Choroid plexus epithelial cell (primary cell): ENCODE measurements around the gene CHRNG.

Source experiments
- DNase-seq: peaks from one replicate; pipeline ENCODE4 v3.0.0-alpha.2; 2010; ENCODE audit warnings: low read depth
- H3K4me3 ChIP-seq: 2 replicates; pipeline ENCODE4 v1.5.1; 2011; ENCODE audit warnings: low read depth, mild to moderate bottlenecking, control low read depth, low read length, moderate library complexity
- CTCF ChIP-seq: conservative IDR thresholded peaks from 2 replicates; pipeline ENCODE4 v1.5.1; 2011; ENCODE audit warnings: low read depth, mild to moderate bottlenecking, control low read depth, inconsistent platforms, low read length, moderate library complexity

The CHRNG gene

GRCh38 chr2:232539298-232540231, at the start of gene CHRNG:
CHRNG (plus strand) TSS chr2:232539692; CDS start chr2:232539748, 56 bp downstream.
- DNase-seq: no peak
- no peak for TF ChIP-seq CTCF
- no peak within 1 kb of the TSS for H3K4me3 ChIP-seq

GRCh38 chr2:232490221-232491138, 49.0 kb upstream of the CHRNG start:
- TF ChIP-seq CTCF: no peak
- no peak overlapping the region for H3K4me3 ChIP-seq
- no peak for DNase-seq

GRCh38 chr2:232491139-232491780, 48.2 kb upstream of the CHRNG start:
- DNase-seq: no peak
- H3K4me3 ChIP-seq: no peak overlapping the region
- no peak for TF ChIP-seq CTCF

GRCh38 chr2:232492236-232492848, 47.1 kb upstream of the CHRNG start:
- no peak for TF ChIP-seq CTCF
- H3K4me3 ChIP-seq: no peak overlapping the region
- DNase-seq: no peak

GRCh38 chr2:232492963-232493700, 46.4 kb upstream of the CHRNG start:
- no peak overlapping the region for H3K4me3 ChIP-seq
- no peak for TF ChIP-seq CTCF
- DNase-seq: no peak
